GM19397 (cell line): ENCODE data around the gene EXT2.

ENCODE experiments used
- ATAC-seq: cut with Tn5 transposase; IDR thresholded peaks from one replicate; pipeline ENCODE4 v1.9.1; 2021; ENCODE audit warnings: mild to moderate bottlenecking, moderate library complexity; ENCODE audit not compliant: unreplicated experiment

Gene EXT2

GRCh38 chr11:44263738-44264437 is 168.4 kb downstream of the EXT2 start:
- no peak for ATAC-seq

DNA sequence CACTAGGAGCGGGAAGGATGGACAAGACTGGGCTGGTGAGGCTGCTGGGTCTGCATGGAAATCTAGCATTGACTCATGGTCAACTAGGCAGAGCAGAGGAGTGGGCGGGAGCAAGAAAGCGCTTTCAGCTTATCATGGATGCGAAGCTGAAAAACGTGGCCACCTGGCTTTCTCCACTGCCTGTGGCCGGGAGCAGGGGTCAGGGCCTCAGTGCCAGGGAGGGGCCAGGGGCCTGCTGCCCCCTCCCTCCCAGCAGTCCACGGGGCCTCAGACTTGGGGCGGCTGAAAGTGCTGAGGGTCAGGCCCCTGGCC is 168.9 kb downstream of the EXT2 start:
- no peak for ATAC-seq

GRCh38 chr11:44264761-44265160 is 169.3 kb downstream of the EXT2 start:
- ATAC-seq, result no peak

DNA sequence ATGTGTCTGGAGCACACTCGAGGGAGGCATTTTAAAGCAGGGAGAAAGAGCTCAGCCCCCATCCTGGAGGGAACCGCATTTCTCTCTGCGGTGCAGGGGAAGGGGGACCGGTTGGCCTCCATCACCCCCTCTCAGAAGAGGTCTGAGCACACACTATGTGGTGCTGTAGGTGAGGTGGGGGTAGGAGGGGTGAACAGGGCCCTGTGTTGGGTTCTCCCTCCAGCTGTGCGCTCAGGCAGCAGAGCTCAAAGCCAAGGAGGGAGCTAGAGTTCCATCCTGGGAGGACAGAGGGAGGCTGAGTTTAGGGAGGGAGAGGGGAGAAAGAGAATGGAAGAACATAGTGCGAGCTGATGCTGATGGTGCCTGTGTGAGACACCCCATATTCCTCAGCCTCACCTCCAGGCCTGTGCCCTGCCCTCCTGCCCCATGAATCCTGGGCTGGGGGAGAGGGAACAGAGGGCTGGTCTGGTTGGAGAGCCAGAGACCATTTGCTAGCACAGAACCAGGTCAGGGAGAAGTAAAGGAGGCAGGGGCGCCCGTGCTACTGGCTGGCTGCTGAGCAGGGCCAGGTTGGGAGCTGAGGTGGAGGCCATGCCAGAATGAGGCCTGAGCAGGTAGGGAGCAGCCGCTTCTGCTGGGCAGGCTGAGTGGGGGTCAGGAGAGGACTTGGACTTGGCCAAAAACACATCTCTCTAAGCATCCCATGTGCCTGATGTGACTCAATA is 170.7 kb downstream of the EXT2 start:
- ATAC-seq, result no peak

DNA sequence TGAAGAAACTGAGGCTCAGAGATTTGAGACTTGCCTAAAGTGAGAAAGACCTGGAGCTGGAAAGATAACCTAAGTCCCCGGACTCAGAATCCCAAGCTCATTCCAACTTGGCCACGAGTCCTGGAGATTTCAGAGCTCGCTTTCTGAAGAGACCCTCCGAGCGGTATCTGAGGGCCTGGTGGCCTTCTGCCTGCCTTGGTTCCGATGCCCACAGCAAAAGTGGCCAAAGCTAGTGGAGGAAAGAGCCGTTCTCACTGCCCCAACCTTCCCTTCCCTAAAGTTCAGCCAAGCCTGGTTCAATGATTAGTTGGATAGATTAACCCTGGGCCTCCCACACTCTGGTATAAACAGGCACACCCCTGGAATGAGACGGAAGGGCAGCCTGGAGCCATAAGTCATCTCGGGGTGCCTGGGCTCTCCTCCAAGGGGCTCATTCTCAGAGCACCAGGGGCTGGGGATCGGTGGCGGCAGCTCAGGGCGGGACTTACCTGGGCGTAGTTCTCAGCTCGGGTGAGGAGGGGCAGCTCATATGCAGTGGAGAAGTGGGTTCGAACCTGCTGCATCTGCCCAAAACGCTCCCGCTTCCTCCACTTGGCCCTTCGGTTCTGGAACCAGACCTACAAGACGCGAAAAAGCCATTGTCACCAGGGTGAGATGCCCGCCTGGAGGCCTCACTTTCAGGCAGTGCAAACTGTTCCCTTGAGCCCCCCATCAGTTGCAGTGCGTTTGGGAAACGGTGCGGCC is 171.7 kb downstream of the EXT2 start:
- ATAC-seq, result no peak

- no peak for ATAC-seq
Observed at GRCh38 chr11:44267750-44268613, 172.5 kb downstream of the EXT2 start.

DNA sequence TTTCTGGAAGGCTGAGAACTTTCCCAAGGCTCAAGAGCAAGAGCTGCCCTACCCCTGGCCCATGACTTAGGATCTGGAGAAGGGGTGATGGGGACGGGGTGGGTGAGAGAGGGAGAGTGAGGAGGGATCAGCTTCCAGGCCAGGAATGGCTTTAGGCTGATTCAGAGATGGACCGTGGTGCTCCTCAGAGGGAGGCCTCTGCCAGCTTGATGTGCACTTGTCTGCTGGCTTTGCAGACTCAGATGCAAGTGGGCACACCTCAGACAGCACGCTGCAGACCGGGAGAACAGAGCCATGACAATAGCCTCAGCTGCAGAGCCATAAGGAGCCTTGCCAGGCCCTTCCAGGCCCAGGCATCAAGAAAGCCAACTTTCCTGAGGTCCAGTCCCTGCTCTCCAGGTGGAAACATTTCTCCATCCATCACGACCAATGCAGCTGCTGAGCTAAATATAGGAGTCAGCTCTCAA is 173.2 kb downstream of the EXT2 start:
- ATAC-seq, result no peak

DNA sequence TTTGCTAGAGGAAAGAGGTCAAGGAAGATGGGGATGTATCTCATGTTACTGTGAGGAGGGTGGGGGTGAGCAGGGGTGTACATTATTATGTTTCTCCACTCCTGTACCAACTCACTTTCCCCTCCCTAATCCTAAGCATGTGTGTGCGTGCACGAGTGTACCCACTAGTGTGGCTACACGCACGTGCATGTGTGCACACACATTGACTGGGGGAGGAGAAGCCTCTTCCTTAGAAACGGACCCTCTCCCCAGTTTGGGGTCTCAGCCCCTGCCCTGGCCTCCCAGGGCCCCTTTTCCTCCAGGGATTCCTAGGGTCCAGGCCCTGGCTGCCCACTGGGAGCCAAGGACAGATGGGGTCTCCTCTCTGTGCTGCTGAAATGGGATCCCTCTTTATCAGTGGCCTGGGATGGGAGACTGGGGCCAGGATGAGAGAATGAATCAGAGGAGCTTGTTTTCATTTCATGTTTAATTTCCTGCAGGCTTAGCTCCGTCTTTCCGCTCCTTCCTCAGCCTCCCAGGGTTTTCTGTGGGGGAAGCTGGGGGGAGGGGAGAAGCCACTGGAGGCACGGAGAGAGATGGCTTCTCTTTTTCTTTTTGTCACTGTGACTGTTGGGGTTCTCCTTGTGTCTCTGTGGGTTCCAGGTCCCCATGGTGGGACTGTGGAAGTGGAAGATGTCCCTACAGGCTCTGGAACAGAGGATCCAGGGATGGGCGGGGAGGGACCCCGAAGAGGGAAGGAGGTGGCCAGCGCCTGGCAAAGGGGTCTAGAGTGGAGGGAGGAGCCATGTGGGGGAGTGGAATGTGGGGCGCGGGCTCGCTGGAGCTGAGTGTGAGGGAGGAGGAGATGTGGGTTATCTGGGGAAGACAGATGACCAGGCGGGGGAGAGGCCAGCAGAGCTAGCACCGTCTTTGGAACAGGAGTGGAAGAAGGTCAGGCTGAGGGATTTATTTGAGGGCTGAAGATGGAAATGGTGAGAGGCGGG is 174.2 kb downstream of the EXT2 start:
- ATAC-seq, result no peak

GRCh38 chr11:44270403-44271273 is 175.2 kb downstream of the EXT2 start:
- ATAC-seq, result no peak

DNA sequence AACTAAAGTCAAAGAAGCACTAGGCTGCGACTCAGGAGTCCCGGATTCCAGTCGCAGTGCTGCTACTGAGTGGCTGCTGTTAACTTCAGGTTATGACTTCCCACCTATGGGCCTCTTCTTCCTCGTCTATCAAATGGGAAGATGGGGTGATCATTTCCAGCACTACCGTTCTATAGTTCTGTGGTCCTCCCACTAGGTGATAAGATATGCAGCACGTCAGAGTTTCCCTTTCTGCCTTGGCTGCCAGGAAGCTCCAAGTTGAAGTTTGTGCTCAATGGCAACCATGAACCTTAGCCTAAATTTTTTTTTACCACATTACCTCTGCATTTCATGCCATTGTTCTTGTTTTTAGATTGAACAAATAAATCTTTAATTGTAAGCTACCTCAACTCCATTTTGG is 175.8 kb downstream of the EXT2 start:
- ATAC-seq, result no peak

GRCh38 chr11:44274404-44274803 is 178.9 kb downstream of the EXT2 start:
- no peak for ATAC-seq

GRCh38 chr11:44275241-44275640 is 179.8 kb downstream of the EXT2 start:
- ATAC-seq, result no peak

GRCh38 chr11:44275961-44276550 is 180.6 kb downstream of the EXT2 start:
- ATAC-seq, result no peak

GRCh38 chr11:44277196-44278090 is 182.0 kb downstream of the EXT2 start:
- ATAC-seq, result no peak

GRCh38 chr11:44279483-44279882 is 184.0 kb downstream of the EXT2 start:
- ATAC-seq, result no peak

DNA sequence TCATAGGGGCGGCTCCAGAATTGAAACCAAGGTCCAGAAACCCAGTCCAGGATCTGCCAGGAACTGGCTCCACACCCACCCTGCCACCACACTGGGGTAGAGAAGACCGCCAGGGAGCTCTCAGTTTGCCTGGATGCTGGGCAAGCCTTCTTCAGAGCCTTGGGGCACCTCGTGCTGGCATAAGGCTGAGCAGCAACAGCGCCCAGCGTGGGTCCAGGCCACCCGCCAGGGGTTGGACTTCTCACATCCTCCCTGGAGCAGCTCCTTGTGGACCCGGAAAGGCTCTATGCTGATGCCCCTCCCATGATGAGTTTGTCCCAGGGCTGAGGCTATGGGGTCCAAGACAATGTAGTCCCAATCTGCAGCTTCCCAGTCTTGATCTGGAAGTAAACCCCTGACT is 184.8 kb downstream of the EXT2 start:
- ATAC-seq, result no peak

- no peak for ATAC-seq
Observed at GRCh38 chr11:44281151-44281550, 185.7 kb downstream of the EXT2 start.
